HG03565 (cell line): ENCODE data around the gene NDUFB6.
"Not testable (repeated sequence)": the region's sequence is repeated elsewhere in the genome, so short reads cannot be mapped to it uniquely, and the experiment has no call there.

Experiments
- ATAC-seq: cut with Tn5 transposase; IDR thresholded peaks from one replicate; pipeline ENCODE4 v1.9.1; 2021; ENCODE audit warnings: mild to moderate bottlenecking, moderate library complexity; ENCODE audit not compliant: unreplicated experiment

Gene NDUFB6

DNA sequence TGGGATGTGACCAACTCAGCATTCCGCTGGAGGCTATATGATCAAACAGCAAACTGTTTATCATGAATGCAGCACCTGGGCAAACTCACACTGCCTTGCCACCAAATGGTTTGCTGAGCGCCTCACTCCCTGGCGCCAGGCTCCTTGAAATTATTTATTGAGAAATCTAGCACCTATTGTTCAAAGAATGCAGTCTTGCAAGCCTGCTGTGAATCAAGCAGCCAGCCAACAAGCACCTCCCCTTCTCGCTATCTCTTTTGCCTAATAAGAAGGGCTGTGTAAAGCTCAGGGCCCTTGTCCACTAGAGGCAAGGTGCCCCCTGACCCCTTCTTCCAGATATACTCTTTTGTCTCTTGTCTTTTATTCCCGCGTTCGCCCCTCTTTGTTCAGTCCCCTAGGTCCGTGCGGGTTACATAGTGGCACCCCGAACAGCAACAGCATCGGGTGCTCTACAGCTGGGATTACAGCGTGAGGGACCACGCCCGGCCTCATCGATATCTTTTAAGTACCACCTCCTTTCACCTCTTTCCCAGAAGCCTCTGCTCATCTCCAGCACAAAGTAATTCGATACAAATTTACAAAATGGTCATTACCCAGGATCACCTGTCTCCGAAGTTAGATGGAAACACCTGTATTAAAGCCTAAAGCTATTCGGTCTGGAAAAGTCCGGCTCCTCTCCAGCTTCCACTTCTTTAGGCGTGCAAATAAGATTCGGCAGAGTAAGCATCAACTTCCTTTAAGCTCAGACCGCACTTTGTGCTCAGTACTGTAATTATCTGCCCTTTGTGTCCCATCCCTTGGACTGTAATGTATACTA is 47.9 kb downstream of the NDUFB6 start:
- no peak for ATAC-seq

DNA sequence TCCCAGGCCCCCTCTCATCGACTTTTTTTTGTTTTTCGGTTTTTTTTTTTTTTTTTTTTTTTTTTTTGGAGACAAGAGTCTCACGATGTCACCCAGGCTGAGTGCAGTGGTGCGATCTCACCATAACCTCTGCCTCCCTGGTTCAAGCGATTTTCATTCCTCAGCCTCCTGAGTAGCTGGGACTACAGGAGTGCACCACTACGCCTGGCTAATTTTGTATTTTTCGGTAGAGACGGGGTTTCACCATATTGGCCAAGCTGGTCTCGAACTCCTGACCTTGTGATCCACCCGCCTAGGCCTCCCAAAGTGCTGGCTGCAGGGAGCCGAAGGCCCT is 48.4 kb downstream of the NDUFB6 start:
- ATAC-seq = not testable (repeated sequence)

DNA sequence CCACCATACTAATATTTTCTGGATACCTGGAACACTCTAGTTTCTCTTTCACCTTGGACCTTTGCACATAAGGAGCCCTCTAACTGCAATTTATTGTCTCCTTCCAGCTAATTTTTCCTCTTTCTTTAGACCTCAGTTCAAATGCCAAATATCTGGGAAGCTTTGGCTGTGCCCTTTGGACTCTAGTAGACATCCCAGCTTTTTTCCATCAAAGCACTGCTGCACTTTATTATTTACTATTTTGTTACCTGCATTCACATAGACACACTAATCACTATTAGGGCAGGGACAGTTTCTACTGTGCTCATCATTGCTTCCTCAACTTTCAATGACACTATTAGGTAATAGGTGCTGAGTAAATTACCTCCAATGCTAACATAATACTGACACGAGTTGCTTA is 49.0 kb downstream of the NDUFB6 start:
- ATAC-seq = no peak

DNA sequence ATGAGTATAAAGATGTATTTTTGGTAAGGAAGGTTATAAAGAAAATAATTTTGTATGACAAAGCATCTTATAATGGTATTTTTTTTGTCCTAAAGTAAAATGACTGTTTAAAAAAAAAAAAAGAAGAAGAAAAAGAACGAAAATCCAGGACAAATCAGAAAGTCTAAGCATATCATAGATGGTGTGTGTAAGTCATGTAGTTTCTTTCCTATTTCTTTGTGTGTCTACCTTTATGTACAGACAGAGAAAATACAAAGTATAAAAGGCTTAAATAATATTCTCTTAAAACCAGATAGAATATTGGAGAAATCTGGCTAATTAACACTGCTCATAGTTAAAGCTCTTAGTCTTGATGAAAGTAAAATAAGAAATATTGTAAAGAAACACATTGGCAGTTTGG is 54.7 kb downstream of the NDUFB6 start:
- ATAC-seq = no peak

DNA sequence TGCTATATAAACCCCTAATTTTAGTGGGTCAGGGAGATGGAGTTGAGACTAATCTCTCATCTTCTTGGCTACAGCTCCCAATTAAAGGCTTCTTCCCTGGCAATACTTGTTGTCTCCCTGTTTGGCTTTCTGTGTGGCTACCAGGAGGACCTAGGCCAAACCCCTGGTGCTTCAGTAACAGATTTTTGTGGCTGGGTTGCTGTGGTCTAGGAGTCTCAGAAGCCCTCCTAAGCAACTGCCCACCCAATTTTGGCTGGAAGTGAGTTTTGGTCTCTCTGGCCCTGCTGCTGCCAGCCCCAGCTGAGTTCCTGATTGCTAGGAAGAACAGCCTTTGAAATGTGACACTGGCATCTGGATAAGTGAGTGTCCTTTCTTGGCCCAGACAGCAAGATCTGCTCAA is 56.7 kb downstream of the NDUFB6 start:
- no peak for ATAC-seq

DNA sequence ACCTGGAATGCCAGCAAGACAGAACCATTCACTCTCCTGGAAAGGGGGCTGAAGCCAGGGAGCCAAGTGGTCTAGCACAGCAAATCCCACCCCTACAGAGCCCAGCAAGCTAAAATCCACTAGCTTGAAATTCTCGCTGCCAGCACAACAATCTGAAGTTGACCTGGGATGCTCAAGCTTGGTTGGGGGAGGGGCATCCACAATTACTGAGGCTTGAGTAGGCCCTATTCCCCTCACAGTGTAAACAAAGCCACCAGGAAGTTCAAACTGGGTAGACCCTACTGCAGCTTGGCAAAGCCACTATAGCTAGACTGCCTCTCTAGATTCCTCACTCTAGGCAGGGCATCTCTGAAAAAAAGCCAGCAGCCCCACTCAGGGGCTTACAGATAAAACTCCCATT is 64.2 kb downstream of the NDUFB6 start:
- ATAC-seq = no peak

DNA sequence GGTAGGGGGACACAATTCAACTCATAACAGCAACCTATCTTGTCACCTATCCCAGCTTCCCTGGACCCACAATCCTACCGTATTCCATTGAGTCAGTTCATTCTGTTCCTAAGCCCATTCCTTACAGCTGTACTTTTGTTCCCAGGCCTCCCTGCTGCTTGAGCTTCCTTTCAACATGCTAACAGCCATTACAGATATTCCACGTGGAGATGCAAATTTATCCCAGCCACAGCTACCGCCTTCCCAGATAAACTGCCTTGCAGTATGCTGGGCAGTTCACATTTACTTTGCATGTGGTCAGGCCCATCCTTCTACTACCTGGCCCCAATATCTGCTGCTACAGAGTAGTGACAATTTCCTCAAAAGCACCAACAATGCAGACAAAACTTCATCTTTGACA is 70.0 kb downstream of the NDUFB6 start:
- no peak for ATAC-seq
